Measurements from ENCODE around the gene ATAT1. TPM values are rescaled to one million over a fixed set of nuclear protein-coding genes. Genes with fewer than 3 reads are reported as not detected.
A peak's percentile ranks its signal among the peaks of the same experiment; 100 is the strongest.

ATAT1 gene
- polyA plus RNA-seq, 1 of the 3 experiments (the other 2 are of a cell fraction), result 36.2 TPM

GRCh38 chr6:30614044-30614842, 12.4 kb upstream of the ATAT1 start:
- peak; percentile 40; the same call in 1 of the 2 replicates for TF ChIP-seq POLR2AphosphoS5 (IDR thresholded peaks at IDR 0.05; ENCODE audit: low read depth, low read length)
- TF ChIP-seq CHD2 (IDR thresholded peaks at IDR 0.05; ENCODE audit: low read length, partially characterized antibody), result no peak
- Histone ChIP-seq H3K4me2 (peak overlapping the region; percentile 85), H4K20me1 (ENCODE audit: insufficient read depth) (peaks cover 16% of the 10 kb centered on the region), H2AFZ (ENCODE audit: low read depth) (no peak overlapping the region), H3K9ac (peak overlapping the region; percentile 99), H3K4me3 (ENCODE audit: low read depth in 2 of 2, low read length in 1 of 2) (peak overlapping the region; percentile 56 to 78), H3K9me2 (no peaks in the 10 kb centered on the region), H3K79me2 (ENCODE audit: insufficient read depth) (peaks cover 74% of the 10 kb centered on the region), H3K9me3 (no peaks in the 10 kb centered on the region), H3K4me1 (ENCODE audit: control insufficient read depth in 1 of 2, insufficient read depth in 2 of 2, low read depth in 1 of 2, low read length in 1 of 2) (peaks cover 25 to 32% of the 10 kb centered on the region in 2 experiments), H3K27me3 (ENCODE audit: insufficient read depth) (no peaks in the 10 kb centered on the region), H3F3A (replicated peaks; ENCODE audit: insufficient read depth) (peaks cover 48% of the 10 kb centered on the region), H3K36me3 (replicated peaks in 1 of 2; ENCODE audit: control insufficient read depth in 1 of 2, insufficient read depth in 2 of 2, low read length in 1 of 2) (peaks cover 31 to 43% of the 10 kb centered on the region in 2 experiments), H3K27ac (ENCODE audit: low read depth in 2 of 2, low read length in 1 of 2) (peak overlapping the region; percentile 96 to 98)
- POLR2A ChIA-PET, result interaction anchor here (0.6 to 4.7 kb wide), 20 partner anchors 12 to 927 kb away, joined by 3 to 32 read pairs (median 5); partner anchors contain the start of genes ABCF1, ATAT1, C6orf136 and DDX39B
- WGBS (ENCODE audit: low lambda C conversion rate), result 35% methylated on average over 8 of the region's 8 CpGs
- DNase-seq, result no peak
- CTCF ChIA-PET, result interaction anchor here (1.2 to 3.8 kb wide), 7 partner anchors 9 to 109 kb away, joined by 3 to 33 read pairs (median 7); no protein-coding TSS in a partner anchor

GRCh38 chr6:30614843-30615218, 11.8 kb upstream of the ATAT1 start:
- CTCF ChIA-PET, result interaction anchor here (1.2 to 3.8 kb wide), 5 partner anchors 10 to 108 kb away, joined by 3 to 33 read pairs (median 8); no protein-coding TSS in a partner anchor
- peak; percentile 75 for DNase-seq

More at GRCh38 chr6:30614843-30615218, 11.8 kb upstream of the ATAT1 start:
- peaks cover 31 to 43% of the 10 kb centered on the region in 2 experiments for H3K36me3 ChIP-seq (replicated peaks in 1 of 2; ENCODE audit: control insufficient read depth in 1 of 2, insufficient read depth in 2 of 2, low read length in 1 of 2)
- 4% methylated on average over 6 of the region's 6 CpGs for WGBS (ENCODE audit: low lambda C conversion rate)
- H3K79me2 ChIP-seq (ENCODE audit: insufficient read depth), result peaks cover 74% of the 10 kb centered on the region
- H3K4me1 ChIP-seq (ENCODE audit: control insufficient read depth in 1 of 2, insufficient read depth in 2 of 2, low read depth in 1 of 2, low read length in 1 of 2), result peaks cover 25 to 32% of the 10 kb centered on the region in 2 experiments
- TF ChIP-seq POLR2AphosphoS5 (IDR thresholded peaks at IDR 0.05; ENCODE audit: low read depth, low read length), result peak; percentile 13
- no peak for TF ChIP-seq CTCF (IDR thresholded peaks at IDR 0.05)
- TF ChIP-seq FOXJ3 (CRISPR knock-in tag; IDR thresholded peaks at IDR 0.05), result 0 out of 2 replicates have a peak, but pooled peaks have one; percentile 27
- TF ChIP-seq REST (IDR thresholded peaks at IDR 0.05; ENCODE audit: low read depth, low read length), result peak; percentile 64; the same call in 1 of the 2 replicates
- peak; percentile 77 for TF ChIP-seq MXI1 (IDR thresholded peaks at IDR 0.05; ENCODE audit: low read depth, low read length)
- TF ChIP-seq GABPA (IDR thresholded peaks at IDR 0.05; ENCODE audit: low read depth), result no peak
- 0 out of 2 replicates have a peak, but pooled peaks have one; percentile 13 for TF ChIP-seq NRF1 (IDR thresholded peaks at IDR 0.05; ENCODE audit: low read depth, low read length)
- TF ChIP-seq SIN3A (IDR thresholded peaks at IDR 0.05; ENCODE audit: borderline replicate concordance, low read depth, low read length), result 0 out of 2 replicates have a peak, but pooled peaks have one; percentile 6
- peak; percentile 85 for TF ChIP-seq TAF1 (IDR thresholded peaks at IDR 0.05; ENCODE audit: borderline replicate concordance, low read depth, low read length)
- 0 out of 2 replicates have a peak, but pooled peaks have one; percentile 13 for TF ChIP-seq RFX5 (IDR thresholded peaks at IDR 0.05; ENCODE audit: low read length)
- no peak for TF ChIP-seq GATA2 (CRISPR knock-in tag; IDR thresholded peaks at IDR 0.05)
- TF ChIP-seq JUND (IDR thresholded peaks at IDR 0.05), result peak; percentile 32
- no peak for TF ChIP-seq TCF12 (IDR thresholded peaks at IDR 0.05)
- peak; percentile 90 for TF ChIP-seq YY1 (IDR thresholded peaks at IDR 0.05; ENCODE audit: low read depth)
- H4K20me1 ChIP-seq (ENCODE audit: insufficient read depth), result peaks cover 16% of the 10 kb centered on the region
- H2AFZ ChIP-seq (ENCODE audit: low read depth), result no peak overlapping the region
- POLR2A ChIA-PET, result interaction anchor here (0.5 to 4.7 kb wide), 22 partner anchors 8 to 927 kb away, joined by 3 to 32 read pairs (median 4); partner anchors contain the start of genes ABCF1, ATAT1, C6orf136 and DDX39B
- H3K9me2 ChIP-seq, result no peaks in the 10 kb centered on the region
- H3K27me3 ChIP-seq (ENCODE audit: insufficient read depth), result no peaks in the 10 kb centered on the region
- H3F3A ChIP-seq (replicated peaks; ENCODE audit: insufficient read depth), result peaks cover 48% of the 10 kb centered on the region
- peak overlapping the region; percentile 85 for H3K4me2 ChIP-seq
- H3K4me3 ChIP-seq (ENCODE audit: low read depth in 2 of 2, low read length in 1 of 2), result peak overlapping the region; percentile 78 to 94
- H3K9ac ChIP-seq, result peak overlapping the region; percentile 99
- H3K27ac ChIP-seq (ENCODE audit: low read depth in 2 of 2, low read length in 1 of 2), result peak overlapping the region; percentile 96 to 98
- H3K9me3 ChIP-seq, result no peaks in the 10 kb centered on the region

Data from SK-N-SH (cell line).